Skeletal muscle tissue (tissue), 4 donors: ENCODE measurements around the gene ABHD16B. TPM values are rescaled to one million over a fixed set of nuclear protein-coding genes. Genes with fewer than 3 reads are reported as not detected.
"Not testable (repeated sequence)": the region's sequence is repeated elsewhere in the genome, so short reads cannot be mapped to it uniquely, and the experiment has no call there.

Experiments used
- H3K27ac ChIP-seq: one replicate; pipeline ENCODE4 v1.7.0; 2013; ENCODE audit warnings: mild to moderate bottlenecking, low read depth, low read length, inconsistent platforms
- H3K27me3 ChIP-seq, 3 donors: one replicate each; pipeline ENCODE4 v1.7.0; 2013; ENCODE audit warnings: low read length in 3 of 3; ENCODE audit not compliant: control insufficient read depth in 3 of 3, insufficient read depth in 3 of 3
- H3K36me3 ChIP-seq, 3 donors: one replicate each; pipeline ENCODE4 v1.7.0; 2013; ENCODE audit warnings: low read length in 3 of 3; ENCODE audit not compliant: control insufficient read depth in 3 of 3, insufficient read depth in 3 of 3
- H3K4me1 ChIP-seq, 3 donors: one replicate each; pipeline ENCODE4 v1.7.0; 2013; ENCODE audit warnings: low read length in 3 of 3, mild to moderate bottlenecking in 3 of 3; ENCODE audit not compliant: control insufficient read depth in 3 of 3, insufficient read depth in 3 of 3
- H3K4me3 ChIP-seq, 3 donors: one replicate each; pipeline ENCODE4 v1.7.0; 2013; ENCODE audit warnings: low read length in 3 of 3
- H3K9ac ChIP-seq, 3 donors: one replicate each; pipeline ENCODE4 v1.7.0; 2013; ENCODE audit warnings: low read length in 3 of 3, mild to moderate bottlenecking in 3 of 3, moderate library complexity in 2 of 3, low read depth in 1 of 3
- H3K9me3 ChIP-seq, 3 donors: one replicate each; pipeline ENCODE4 v1.7.0; 2013; ENCODE audit warnings: low read length in 3 of 3; ENCODE audit not compliant: control insufficient read depth in 3 of 3
- total RNA-seq: library from RNA; depleted of rRNA; stranded (reverse); fragments of >200 nt; gene quantifications from one replicate; pipeline ENCODE4 v1.2.3, GENCODE V29; 2014
- donor health status: Osteomylitis.

Gene ABHD16B
- total RNA-seq, 1 donor from 2014 or later: not detected

DNA sequence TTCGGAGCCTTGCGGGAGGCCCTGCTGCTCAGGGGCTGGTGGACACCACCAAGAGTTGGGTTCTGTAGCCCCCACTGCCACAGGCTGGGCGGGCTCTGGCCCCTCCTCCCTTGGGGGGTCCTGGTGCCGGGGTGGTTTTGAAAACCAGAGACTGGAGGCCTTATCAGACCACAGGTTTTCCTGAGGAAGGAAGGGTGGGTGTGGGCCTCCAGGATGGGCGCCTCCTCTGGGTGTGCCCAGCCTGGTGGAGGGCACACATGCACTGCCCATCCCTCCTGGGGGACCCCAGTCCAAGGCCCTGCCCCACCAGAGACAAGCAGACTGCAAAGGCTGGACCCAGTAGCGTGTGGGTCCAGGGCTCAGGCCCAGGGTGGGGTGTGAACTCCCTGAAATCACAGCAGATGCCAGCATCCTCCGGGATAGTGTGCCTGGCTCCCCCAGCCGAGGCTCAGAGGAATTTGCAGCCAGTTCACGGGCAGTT, 16.7 kb upstream of the ABHD16B start:
- Histone ChIP-seq H3K4me3 (no peak overlapping the region), H3K4me1 (peaks cover 17 to 36% (median 32%) of the 10 kb centered on the region in 3 donors)

DNA sequence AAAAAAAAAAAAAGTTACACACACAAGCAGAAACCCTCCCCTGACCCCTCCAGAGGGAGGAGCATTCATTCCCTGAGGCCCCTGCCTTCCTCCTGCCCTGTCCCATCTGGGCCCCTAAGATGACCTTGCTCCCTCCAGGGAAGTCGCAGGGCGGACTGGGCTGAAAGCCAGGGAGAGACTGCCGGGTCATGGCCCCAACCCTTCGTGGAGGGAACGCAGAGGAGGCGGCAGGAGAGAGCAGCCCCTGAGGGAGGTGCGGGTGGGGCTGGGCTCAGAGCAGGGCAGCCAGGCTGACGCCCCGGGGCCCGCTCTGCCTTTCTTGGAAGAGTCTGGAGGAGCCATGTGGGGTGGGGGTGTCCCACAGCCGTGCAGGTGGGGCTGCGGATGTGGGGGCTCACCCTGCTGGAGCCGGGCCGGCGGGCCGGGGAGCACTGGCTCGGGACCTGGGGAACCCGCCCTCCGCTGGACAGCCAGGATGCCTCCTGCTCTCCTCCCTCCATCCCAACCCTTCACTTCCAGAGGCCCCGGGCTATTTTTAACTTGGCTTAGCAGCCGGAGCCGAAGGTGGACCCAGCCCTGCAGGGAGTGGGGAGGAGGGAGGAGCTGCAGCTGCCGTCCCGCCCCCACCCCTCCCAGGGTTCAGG, 15.0 kb upstream of the ABHD16B start:
- peaks cover 17 to 36% (median 32%) of the 10 kb centered on the region in 3 donors for H3K4me1 ChIP-seq
- no peaks in the 10 kb centered on the region for H3K36me3 ChIP-seq
- H3K27ac ChIP-seq: peak overlapping the region; percentile 85
- H3K27me3 ChIP-seq: peaks cover 4 to 9% (median 7%) of the 10 kb centered on the region in 3 donors
- H3K9me3 ChIP-seq: no peaks in the 10 kb centered on the region
- H3K4me3 ChIP-seq: peak overlapping the region in 2 of 3 donors; percentile 63 to 69
- peak overlapping the region in 2 of 3 donors; percentile 38 to 85 for H3K9ac ChIP-seq

More for the DNA sequence above, 16.7 kb upstream of the ABHD16B start:
- H3K9ac ChIP-seq: no peak overlapping the region
- peaks cover 4 to 9% (median 7%) of the 10 kb centered on the region in 3 donors for H3K27me3 ChIP-seq
- H3K27ac ChIP-seq: no peak overlapping the region
- no peaks in the 10 kb centered on the region for H3K36me3 ChIP-seq
- no peaks in the 10 kb centered on the region for H3K9me3 ChIP-seq

DNA sequence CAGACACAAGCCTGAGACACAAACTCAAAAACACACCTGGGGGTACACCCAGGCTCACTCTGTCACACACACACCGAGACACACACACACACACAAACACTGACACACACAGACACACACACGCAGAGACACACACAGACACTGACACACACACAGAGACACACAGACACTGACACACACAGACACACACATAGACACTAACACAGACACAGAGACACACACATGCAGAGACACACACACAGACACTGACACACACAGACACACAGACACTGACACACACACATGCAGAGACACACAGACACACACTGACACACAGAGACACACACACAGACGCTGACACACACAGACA, 14.4 kb upstream of the ABHD16B start:
- peaks cover 17 to 36% (median 32%) of the 10 kb centered on the region in 3 donors for H3K4me1 ChIP-seq
- H3K36me3 ChIP-seq: no peaks in the 10 kb centered on the region
- H3K9me3 ChIP-seq: no peaks in the 10 kb centered on the region
- H3K27me3 ChIP-seq: peaks cover 4 to 9% (median 7%) of the 10 kb centered on the region in 3 donors
- H3K27ac ChIP-seq: peak overlapping the region; percentile 85
- H3K9ac ChIP-seq: peak overlapping the region in 2 of 3 donors; percentile 38 to 85
- peak overlapping the region; percentile 38 to 69 (median 63) for H3K4me3 ChIP-seq

- peak overlapping the region; percentile 85 for H3K27ac ChIP-seq
- peaks cover 17 to 36% (median 32%) of the 10 kb centered on the region in 3 donors for H3K4me1 ChIP-seq
- no peaks in the 10 kb centered on the region for H3K9me3 ChIP-seq
- H3K27me3 ChIP-seq: peaks cover 4 to 9% (median 7%) of the 10 kb centered on the region in 3 donors
- peak overlapping the region; percentile 38 to 69 (median 63) for H3K4me3 ChIP-seq
- no peaks in the 10 kb centered on the region for H3K36me3 ChIP-seq
- peak overlapping the region in 2 of 3 donors; percentile 72 to 85 for H3K9ac ChIP-seq
Observed at GRCh38 chr20:63847237-63848002, 13.9 kb upstream of the ABHD16B start.

DNA sequence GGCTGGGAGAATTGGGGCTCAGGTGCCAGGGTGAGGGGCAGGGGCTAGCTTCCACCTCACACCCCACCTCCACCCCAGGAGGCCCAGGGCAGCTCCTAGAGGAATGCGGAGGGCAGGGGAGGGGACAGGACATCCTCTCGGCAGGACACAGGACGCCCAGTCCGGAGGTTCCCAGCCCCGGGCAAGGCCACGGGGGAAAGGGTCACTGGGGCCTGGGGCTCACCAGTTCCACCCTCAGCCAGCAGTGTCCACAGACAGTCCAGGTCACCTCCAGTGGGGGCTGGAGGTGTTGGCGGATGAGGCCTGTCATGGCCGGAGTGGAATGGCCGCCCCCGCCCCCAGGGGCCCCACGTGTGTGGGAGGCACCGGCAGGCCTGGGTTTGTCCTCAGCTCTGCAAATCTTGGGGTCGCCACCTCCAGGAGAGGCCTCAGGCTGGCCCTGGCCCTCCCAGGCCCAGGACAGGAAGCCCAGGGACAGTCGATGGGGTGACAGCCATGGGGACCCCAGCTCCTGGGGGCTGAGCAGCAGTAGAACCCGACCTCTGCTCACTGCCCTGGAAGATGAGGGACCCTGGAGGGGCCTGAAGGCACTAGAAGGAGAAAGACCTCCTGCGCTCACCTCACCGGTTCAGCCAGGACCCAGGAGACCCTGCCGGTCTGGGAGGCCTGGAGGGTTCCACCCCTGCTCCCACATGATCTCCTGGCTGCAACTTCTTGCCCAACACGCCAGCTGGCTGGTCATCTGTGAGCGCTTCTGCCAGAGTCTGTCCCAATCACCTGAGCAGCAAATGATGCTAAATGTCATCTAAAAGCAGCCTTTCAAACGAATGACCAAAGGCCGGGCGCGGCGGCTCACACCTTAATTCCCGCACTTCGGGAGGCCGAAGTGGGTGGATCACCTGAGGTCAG, 13.0 kb upstream of the ABHD16B start:
- Histone ChIP-seq H3K9ac (peak overlapping the region in 2 of 3 donors; percentile 72 to 85), H3K4me3 (peak overlapping the region in 2 of 3 donors; percentile 40 to 69), H3K36me3 (no peaks in the 10 kb centered on the region), H3K27me3 (peaks cover 4 to 9% (median 7%) of the 10 kb centered on the region in 3 donors), H3K27ac (peak overlapping the region; percentile 85), H3K9me3 (no peaks in the 10 kb centered on the region), H3K4me1 (peaks cover 17 to 36% (median 32%) of the 10 kb centered on the region in 3 donors)

DNA sequence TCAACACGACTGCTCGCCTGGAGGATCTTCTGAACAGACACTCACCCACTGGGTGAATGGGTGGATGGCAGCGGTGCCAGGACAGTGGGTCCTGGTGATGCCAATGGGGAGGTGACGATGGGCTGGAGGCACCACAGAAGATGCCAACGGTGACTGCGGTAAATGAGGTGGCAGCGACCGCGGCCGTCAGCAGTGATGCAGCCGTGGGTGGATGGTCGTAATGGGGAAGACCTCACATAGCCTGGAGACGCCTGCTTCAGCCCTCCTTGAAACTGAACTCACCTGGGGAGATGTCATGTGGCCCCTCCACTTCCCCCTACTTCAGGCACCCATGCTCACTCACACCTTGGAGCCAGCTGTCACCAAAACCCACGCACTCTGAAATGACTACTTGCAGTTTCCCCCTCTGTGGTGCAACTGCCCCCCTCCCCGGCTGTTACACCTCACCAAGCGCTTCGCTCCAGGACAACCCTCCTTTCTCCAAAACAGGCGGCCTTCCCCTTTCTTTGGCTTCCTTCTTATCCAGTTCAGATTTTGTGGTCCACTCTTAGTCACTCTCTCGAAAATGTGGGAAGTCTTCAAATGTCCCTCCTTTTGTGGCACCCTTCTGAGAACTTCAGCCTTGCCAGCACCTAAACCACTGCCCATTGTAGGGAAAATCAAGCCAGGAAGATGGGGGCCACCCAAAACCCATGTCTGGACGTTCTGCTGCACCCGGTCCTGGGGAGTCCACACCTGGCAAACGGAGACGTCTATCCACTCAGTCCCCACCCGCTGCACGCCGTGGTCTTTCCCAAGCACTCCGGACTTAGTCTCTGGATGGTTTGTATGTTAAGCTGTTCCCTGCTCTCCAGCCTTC, 10.4 kb upstream of the ABHD16B start:
- no peaks in the 10 kb centered on the region for H3K9me3 ChIP-seq
- peaks cover 28 to 52% (median 45%) of the 10 kb centered on the region in 3 donors for H3K4me1 ChIP-seq
- H3K9ac ChIP-seq: no peak overlapping the region
- peaks cover 7 to 24% (median 13%) of the 10 kb centered on the region in 3 donors for H3K27me3 ChIP-seq
- H3K27ac ChIP-seq: no peak overlapping the region
- no peak overlapping the region for H3K4me3 ChIP-seq
- no peaks in the 10 kb centered on the region for H3K36me3 ChIP-seq

- Histone ChIP-seq H3K4me1 (peaks cover 23 to 49% (median 39%) of the 10 kb centered on the region in 3 donors), H3K27me3 (peaks cover 13 to 28% (median 17%) of the 10 kb centered on the region in 3 donors)
- not testable (repeated sequence) for H3K27ac ChIP-seq, H3K4me3 ChIP-seq, H3K9ac ChIP-seq, H3K36me3 ChIP-seq, H3K9me3 ChIP-seq
Observed at GRCh38 chr20:63851548-63851943, 9.8 kb upstream of the ABHD16B start.

DNA sequence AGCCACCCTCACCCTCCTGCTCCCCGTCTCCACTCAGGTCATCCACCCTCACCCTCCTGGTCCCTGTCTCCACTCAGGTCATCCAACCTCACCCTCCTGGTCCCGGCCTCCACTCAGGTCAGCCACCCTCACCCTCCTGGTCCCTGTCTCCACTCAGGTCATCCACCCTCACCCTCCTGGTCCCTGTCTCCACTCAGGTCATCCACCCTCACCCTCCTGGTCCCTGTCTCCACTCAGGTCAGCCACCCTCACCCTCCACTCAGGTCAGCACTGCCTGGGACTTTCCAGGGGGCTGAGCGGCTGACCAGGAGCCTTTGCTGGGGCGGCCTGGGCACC, 7.6 kb upstream of the ABHD16B start:
- H3K36me3 ChIP-seq, H3K9me3 ChIP-seq: not testable (repeated sequence)
- peaks cover 19 to 39% (median 20%) of the 10 kb centered on the region in 3 donors for H3K27me3 ChIP-seq
- peak overlapping the region in 1 of 3 donors; percentile 33 for H3K9ac ChIP-seq
- H3K27ac ChIP-seq: peak overlapping the region; percentile 58
- peak overlapping the region in 1 of 3 donors; percentile 22 for H3K4me3 ChIP-seq
- peaks cover 27 to 42% (median 35%) of the 10 kb centered on the region in 3 donors for H3K4me1 ChIP-seq
